ENCODE data around the gene NPW.

DNA sequence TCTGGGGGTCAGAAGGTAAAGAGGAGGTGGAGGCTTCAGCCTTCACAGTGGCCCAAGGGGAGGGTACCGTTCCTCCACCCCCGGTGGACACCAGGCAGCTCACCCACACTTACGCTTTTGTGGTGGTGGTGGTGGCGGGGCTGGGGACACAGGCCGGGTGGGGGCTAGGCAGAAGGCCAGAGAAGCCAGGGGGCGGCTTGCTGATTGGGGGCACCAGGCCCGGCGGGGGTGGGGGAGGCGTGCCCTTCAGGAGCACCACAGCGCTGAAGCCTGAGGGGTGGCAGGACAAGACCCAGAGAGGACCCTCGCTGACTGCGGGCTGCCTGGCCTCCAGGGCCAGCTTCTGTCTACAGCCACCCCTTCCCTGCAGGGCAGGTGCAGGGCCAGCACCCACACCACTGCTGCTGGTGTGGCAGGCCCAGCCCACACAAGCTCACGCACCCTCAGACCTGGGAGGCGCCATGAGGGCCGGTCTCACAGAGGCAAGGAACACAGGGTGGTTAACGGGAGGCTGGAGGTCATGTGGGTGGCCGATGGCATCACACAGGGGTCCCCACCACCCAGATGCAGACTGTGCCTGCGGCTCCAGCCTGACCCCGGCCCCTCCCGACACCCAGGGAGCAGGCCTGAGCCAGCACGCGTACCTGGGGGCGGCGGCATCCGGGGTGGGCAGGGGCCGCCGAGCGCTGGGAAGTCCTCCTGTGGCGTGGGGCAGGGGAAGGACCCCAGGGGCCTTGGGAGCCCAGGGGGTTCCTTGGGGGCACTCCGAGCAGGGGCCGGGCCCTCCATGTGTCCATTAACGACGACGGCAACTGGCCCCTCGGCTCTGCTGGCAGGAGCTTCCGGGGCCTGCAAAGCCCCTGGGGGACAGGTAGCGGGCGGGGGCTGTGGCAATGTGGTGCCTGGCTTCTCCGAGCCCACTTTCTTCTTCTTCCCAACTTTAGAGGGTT, 20.5 kb upstream of the NPW start:
- TF ChIP-seq CTCF (IDR thresholded peaks at IDR 0.05 in 4 of 5, conservative IDR thresholded peaks at IDR 0.05 in 1 of 5), result no peak
- no peak for TF ChIP-seq POLR2A (IDR thresholded peaks at IDR 0.05)

Data from gastrocnemius medialis (tissue), 4 donors.